Tibial artery (tissue), 4 donors: ENCODE measurements around the gene PDK2.

ENCODE experiments used
- DNase-seq, 2 donors: peaks; one replicate each; pipeline ENCODE4 v3.0.0-alpha.2; 2019
- H3K27ac ChIP-seq, 2 donors: fragments of 200-600 bp; sonication (generic) in 1 of 2; 1 replicate in 1 of 2; 2 replicates in 1 of 2; pipeline ENCODE4 v1.5.1; 2018 to 2019; ENCODE audit warnings: mild to moderate bottlenecking in 1 of 2
- H3K27me3 ChIP-seq, 2 donors: fragments of 200-600 bp; sonication (generic) in 1 of 2; one replicate each; pipeline versions ENCODE4 v1.5.1 to v1.6.0; 2016 to 2019
- H3K36me3 ChIP-seq, 3 donors: fragments of 200-600 bp; sonication (generic) in 2 of 3; one replicate each; pipeline ENCODE4 v1.5.1; 2016 to 2019; ENCODE audit warnings: mild to moderate bottlenecking in 2 of 3
- H3K4me1 ChIP-seq, 4 donors: fragments of 200-600 bp; sonication (generic) in 2 of 4; 1 replicate in 3 of 4; 2 replicates in 1 of 4; pipeline ENCODE4 v1.5.1; 2016 to 2019
- H3K4me3 ChIP-seq, 2 donors: fragments of 200-600 bp; sonication (generic) in 1 of 2; 1 replicate in 1 of 2; 2 replicates in 1 of 2; pipeline ENCODE4 v1.5.1; 2018 to 2019; ENCODE audit warnings: mild to moderate bottlenecking in 2 of 2
- H3K9me3 ChIP-seq, 3 donors: fragments of 200-600 bp; sonication (generic) in 1 of 3; one replicate each; pipeline ENCODE4 v1.5.1; 2016 to 2019
- CTCF ChIP-seq, 2 experiments: fragments of 200-600 bp in 1 of 2; fragments of 450-650 bp in 1 of 2; IDR thresholded peaks; one replicate each; pipeline ENCODE4 v1.5.1; 2017 to 2019; ENCODE audit warnings: antibody characterized with exemption in 2 of 2, mild to moderate bottlenecking in 1 of 2, moderate library complexity in 1 of 2
- intact Hi-C: fragments of 100-400 bp; cut with DNase I; formaldehyde crosslinking; loops from one replicate; pipeline ENCODE4 v1.15.0; 2023; ENCODE audit warnings: low total_unique reads

PDK2 gene

GRCh38 chr17:50145532-50146229 is 50.5 kb downstream of the PDK2 start:
- Histone ChIP-seq H3K4me3 (peak overlapping the region; percentile 74 to 84), H3K27me3 (no peaks in the 10 kb centered on the region), H3K4me1 (peaks cover 0 to 49% (median 36%) of the 10 kb centered on the region in 4 donors), H3K36me3 (peaks cover 34 to 54% (median 47%) of the 10 kb centered on the region in 3 donors), H3K9me3 (no peaks in the 10 kb centered on the region), H3K27ac (peak overlapping the region; percentile 91 to 93)
- intact Hi-C loops = no loop called here
- DNase-seq = no peak
- TF ChIP-seq CTCF (IDR thresholded peaks at IDR 0.05) = no peak

GRCh38 chr17:50146230-50146926 is 51.2 kb downstream of the PDK2 start:
- DNase-seq = no peak
- no peak for TF ChIP-seq CTCF (IDR thresholded peaks at IDR 0.05)
- peaks cover 0 to 53% (median 36%) of the 10 kb centered on the region in 4 donors for H3K4me1 ChIP-seq
- H3K27ac ChIP-seq = peak overlapping the region; percentile 91 to 93
- H3K4me3 ChIP-seq = peak overlapping the region; percentile 74 to 84
- H3K9me3 ChIP-seq = no peaks in the 10 kb centered on the region
- peaks cover 34 to 47% (median 40%) of the 10 kb centered on the region in 3 donors for H3K36me3 ChIP-seq
- intact Hi-C loops = no loop called here
- no peaks in the 10 kb centered on the region for H3K27me3 ChIP-seq

GRCh38 chr17:50146927-50147665 is 51.9 kb downstream of the PDK2 start:
- Histone ChIP-seq H3K27ac (peak overlapping the region; percentile 91 to 93), H3K36me3 (peaks cover 28 to 40% (median 33%) of the 10 kb centered on the region in 3 donors), H3K4me1 (peaks cover 0 to 60% (median 38%) of the 10 kb centered on the region in 4 donors), H3K9me3 (no peaks in the 10 kb centered on the region), H3K4me3 (peak overlapping the region; percentile 74 to 84), H3K27me3 (no peaks in the 10 kb centered on the region)
- no peak for TF ChIP-seq CTCF (IDR thresholded peaks at IDR 0.05)
- intact Hi-C loops = no loop called here
- DNase-seq = peak; percentile 71 to 89

GRCh38 chr17:50147841-50148225 is 52.7 kb downstream of the PDK2 start:
- Histone ChIP-seq H3K9me3 (no peaks in the 10 kb centered on the region), H3K4me3 (peak overlapping the region; percentile 74 to 84), H3K4me1 (peaks cover 0 to 68% (median 45%) of the 10 kb centered on the region in 4 donors), H3K27ac (peak overlapping the region; percentile 91 to 93), H3K27me3 (no peaks in the 10 kb centered on the region), H3K36me3 (peaks cover 21 to 33% (median 25%) of the 10 kb centered on the region in 3 donors)
- no peak for TF ChIP-seq CTCF (IDR thresholded peaks at IDR 0.05)
- intact Hi-C loops = no loop called here
- DNase-seq = peak in 1 of 2 donors; percentile 75

GRCh38 chr17:50148226-50149090 is 53.3 kb downstream of the PDK2 start:
- peak; percentile 70 to 90 for DNase-seq
- TF ChIP-seq CTCF (IDR thresholded peaks at IDR 0.05) = peak in 1 of 2 experiments; percentile 19
- Histone ChIP-seq H3K4me3 (peak overlapping the region; percentile 74 to 84), H3K4me1 (peaks cover 0 to 73% (median 50%) of the 10 kb centered on the region in 4 donors), H3K36me3 (peaks cover 16 to 26% (median 19%) of the 10 kb centered on the region in 3 donors), H3K9me3 (no peaks in the 10 kb centered on the region), H3K27ac (peak overlapping the region; percentile 91 to 93), H3K27me3 (no peaks in the 10 kb centered on the region)
- intact Hi-C loops = no loop called here
